ENCODE results near the gene HEXIM1.
A peak's percentile ranks its signal among the peaks of the same experiment; 100 is the strongest.

HEXIM1 gene

GRCh38 chr17:45132572-45133463, 15.5 kb upstream of the HEXIM1 start:
- peak; percentile 89 for DNase-seq (ENCODE audit: low read depth)
- peak; percentile 87 for TF ChIP-seq CTCF (IDR thresholded peaks at IDR 0.05; ENCODE audit: insufficient read depth, low read depth, low read length, missing control alignments)
- peak overlapping the region; percentile 86 for H3K4me3 ChIP-seq (ENCODE audit: low read depth, low read length)

DNA sequence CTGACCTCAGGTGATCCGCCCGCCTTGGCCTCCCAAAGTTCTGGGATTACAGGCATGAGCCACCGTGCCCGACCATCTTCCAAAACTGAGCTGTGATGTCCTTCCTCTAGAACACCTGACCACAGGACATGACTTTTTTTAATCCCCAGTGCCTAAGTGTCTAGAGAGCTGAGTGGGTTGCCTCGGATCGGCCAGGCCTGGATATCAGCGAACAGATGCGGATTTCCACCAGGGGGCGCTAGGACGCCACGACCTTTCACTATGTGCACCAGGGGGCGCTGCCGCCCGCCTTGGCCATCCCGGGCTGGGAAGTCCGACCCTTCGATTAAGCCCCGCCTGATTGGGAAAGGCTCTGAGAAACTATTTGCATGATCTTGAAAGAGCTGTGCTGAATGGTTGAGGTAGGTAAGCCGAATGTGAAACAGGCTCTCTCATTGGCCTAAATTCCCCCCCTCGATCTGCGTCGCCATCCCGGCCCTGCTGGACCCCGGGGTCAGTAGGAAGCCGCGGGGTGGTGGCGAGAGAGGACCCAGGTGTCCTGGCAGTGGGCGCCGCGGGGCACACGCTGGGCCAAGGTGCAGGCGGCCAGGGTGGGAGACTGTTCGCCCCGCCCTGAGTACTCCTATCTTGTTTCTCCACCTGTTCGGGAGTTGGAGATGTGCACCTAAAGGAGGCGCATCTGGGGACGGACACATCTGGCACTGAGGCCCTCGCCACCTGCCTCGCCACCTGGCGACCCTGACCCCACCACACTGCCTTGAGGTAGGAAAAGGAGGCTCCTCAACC, 12.9 kb upstream of the HEXIM1 start, which contains the start of gene ACBD4:
TSS of gene ACBD4 (plus strand) at position 496 of the 786 bp plus-strand sequence. CDS start 458 bp downstream, outside the sequence.
- TF ChIP-seq CTCF (IDR thresholded peaks at IDR 0.05; ENCODE audit: insufficient read depth, low read depth, low read length, missing control alignments) = peak; percentile 100
- peak within 1 kb of the TSS; percentile 70 for H3K4me3 ChIP-seq (ENCODE audit: low read depth, low read length)
- DNase-seq (ENCODE audit: low read depth) = peak; percentile 98

- no peak for DNase-seq (ENCODE audit: low read depth)
- H3K4me3 ChIP-seq (ENCODE audit: low read depth, low read length) = peak overlapping the region; percentile 70
- no peak for TF ChIP-seq CTCF (IDR thresholded peaks at IDR 0.05; ENCODE audit: insufficient read depth, low read depth, low read length, missing control alignments)
These were observed 12.1 kb upstream of the HEXIM1 start for GRCh38 chr17:45135978-45136791.

GRCh38 chr17:45136846-45137560, 11.3 kb upstream of the HEXIM1 start:
- DNase-seq (ENCODE audit: low read depth) = no peak
- no peak overlapping the region for H3K4me3 ChIP-seq (ENCODE audit: low read depth, low read length)
- no peak for TF ChIP-seq CTCF (IDR thresholded peaks at IDR 0.05; ENCODE audit: insufficient read depth, low read depth, low read length, missing control alignments)

DNA sequence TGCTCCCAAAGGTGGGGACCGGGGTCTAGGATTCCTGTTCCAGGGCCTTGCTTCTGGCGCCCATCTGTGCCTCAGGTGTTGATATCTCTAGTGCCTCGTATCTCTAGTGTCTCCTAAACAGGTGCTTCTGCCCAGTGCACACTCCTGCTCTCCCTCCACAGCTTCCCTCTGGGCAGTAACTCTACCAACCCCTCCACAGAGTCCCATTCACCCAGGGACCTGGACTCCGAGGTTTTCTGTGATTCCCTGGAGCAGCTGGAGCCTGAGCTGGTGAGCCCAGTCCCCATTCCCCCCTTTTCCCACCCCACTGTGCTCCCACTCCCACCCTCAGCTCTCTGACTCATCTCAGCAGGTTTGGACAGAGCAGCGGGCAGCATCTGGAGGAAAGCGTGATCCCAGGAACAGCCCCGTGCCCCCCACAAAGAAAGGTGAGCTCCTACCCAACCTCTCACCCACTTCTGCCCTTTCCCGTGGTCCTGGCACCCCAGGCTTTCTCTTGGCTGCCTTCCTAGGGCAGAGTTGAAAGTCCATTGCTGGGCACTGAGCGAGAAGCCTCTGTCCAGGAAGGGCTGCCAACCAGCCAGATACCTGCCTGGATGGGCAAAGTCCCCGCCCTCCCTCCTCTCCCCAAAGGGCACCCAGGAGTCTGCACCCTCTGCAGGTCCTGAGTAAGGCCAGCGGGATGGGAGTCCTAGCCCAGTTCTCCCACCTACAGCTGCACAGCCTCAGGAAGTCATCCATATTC, 10.5 kb upstream of the HEXIM1 start:
- no peak overlapping the region for H3K4me3 ChIP-seq (ENCODE audit: low read depth, low read length)
- no peak for TF ChIP-seq CTCF (IDR thresholded peaks at IDR 0.05; ENCODE audit: insufficient read depth, low read depth, low read length, missing control alignments)
- DNase-seq (ENCODE audit: low read depth) = no peak

Data from GM12865 (cell line).